ENCODE measurements around the gene TRMU.

Gene TRMU

GRCh38 chr22:46319319-46319718, 16.2 kb upstream of the TRMU start:
- peaks cover 82% of the 10 kb centered on the region for H3K36me3 ChIP-seq (ENCODE audit: insufficient read depth, insufficient read length, low read length)

GRCh38 chr22:46320166-46320710, 15.3 kb upstream of the TRMU start:
- TF ChIP-seq ZNF274 (IDR thresholded peaks at IDR 0.05; ENCODE audit: low read depth, low read length) (no peak), YY1 (IDR thresholded peaks at IDR 0.05; ENCODE audit: insufficient read depth, insufficient read length) (no peak)
- Histone ChIP-seq H3K9ac (ENCODE audit: insufficient read length, low read depth) (no peak overlapping the region), H3K27me3 (ENCODE audit: insufficient read depth, insufficient read length) (no peaks in the 10 kb centered on the region), H3K9me3 (ENCODE audit: insufficient read depth, low read length) (no peaks in the 10 kb centered on the region), H3K4me3 (ENCODE audit: insufficient read length, low read depth) (no peak overlapping the region), H3K36me3 (ENCODE audit: insufficient read depth, insufficient read length, low read length) (peaks cover 84% of the 10 kb centered on the region), H3K4me1 (ENCODE audit: insufficient read depth, insufficient read length) (no peaks in the 10 kb centered on the region)
- DNase-seq (ENCODE audit: low read depth, low spot score) = no peak

More at GRCh38 chr22:46319319-46319718, 16.2 kb upstream of the TRMU start:
- Histone ChIP-seq H3K4me3 (ENCODE audit: insufficient read length, low read depth) (no peak overlapping the region), H3K9me3 (ENCODE audit: insufficient read depth, low read length) (no peaks in the 10 kb centered on the region), H3K4me1 (ENCODE audit: insufficient read depth, insufficient read length) (no peaks in the 10 kb centered on the region), H3K9ac (ENCODE audit: insufficient read length, low read depth) (no peak overlapping the region), H3K27me3 (ENCODE audit: insufficient read depth, insufficient read length) (no peaks in the 10 kb centered on the region)
- DNase-seq (ENCODE audit: low read depth, low spot score) = no peak
- TF ChIP-seq SUZ12 (IDR thresholded peaks at IDR 0.05; ENCODE audit: extremely low read depth, insufficient read depth, insufficient read length) = no peak
- TF ChIP-seq ZNF274 (IDR thresholded peaks at IDR 0.05; ENCODE audit: low read depth, low read length) = no peak
- no peak for TF ChIP-seq YY1 (IDR thresholded peaks at IDR 0.05; ENCODE audit: insufficient read depth, insufficient read length)

- no peak overlapping the region for H3K9ac ChIP-seq (ENCODE audit: insufficient read length, low read depth)
- no peaks in the 10 kb centered on the region for H3K9me3 ChIP-seq (ENCODE audit: insufficient read depth, low read length)
- peaks cover 84% of the 10 kb centered on the region for H3K36me3 ChIP-seq (ENCODE audit: insufficient read depth, insufficient read length, low read length)
- no peak for DNase-seq (ENCODE audit: low read depth, low spot score)
- no peaks in the 10 kb centered on the region for H3K27me3 ChIP-seq (ENCODE audit: insufficient read depth, insufficient read length)
- H3K4me3 ChIP-seq (ENCODE audit: insufficient read length, low read depth) = no peak overlapping the region
- TF ChIP-seq YY1 (IDR thresholded peaks at IDR 0.05; ENCODE audit: insufficient read depth, insufficient read length) = no peak
- no peak for TF ChIP-seq SUZ12 (IDR thresholded peaks at IDR 0.05; ENCODE audit: extremely low read depth, insufficient read depth, insufficient read length)
- no peak for TF ChIP-seq ZNF274 (IDR thresholded peaks at IDR 0.05; ENCODE audit: low read depth, low read length)
- H3K4me1 ChIP-seq (ENCODE audit: insufficient read depth, insufficient read length) = no peaks in the 10 kb centered on the region
Observed at GRCh38 chr22:46320716-46321386, 14.7 kb upstream of the TRMU start.

- no peak for DNase-seq (ENCODE audit: low read depth, low spot score)
- no peaks in the 10 kb centered on the region for H3K27me3 ChIP-seq (ENCODE audit: insufficient read depth, insufficient read length)
- no peaks in the 10 kb centered on the region for H3K4me1 ChIP-seq (ENCODE audit: insufficient read depth, insufficient read length)
- H3K4me3 ChIP-seq (ENCODE audit: insufficient read length, low read depth) = no peak overlapping the region
- H3K9me3 ChIP-seq (ENCODE audit: insufficient read depth, low read length) = no peaks in the 10 kb centered on the region
- TF ChIP-seq ZNF274 (IDR thresholded peaks at IDR 0.05; ENCODE audit: low read depth, low read length) (no peak), SUZ12 (IDR thresholded peaks at IDR 0.05; ENCODE audit: extremely low read depth, insufficient read depth, insufficient read length) (no peak), YY1 (IDR thresholded peaks at IDR 0.05; ENCODE audit: insufficient read depth, insufficient read length) (no peak)
- H3K36me3 ChIP-seq (ENCODE audit: insufficient read depth, insufficient read length, low read length) = peaks cover 85% of the 10 kb centered on the region
- H3K9ac ChIP-seq (ENCODE audit: insufficient read length, low read depth) = no peak overlapping the region
Observed at GRCh38 chr22:46322711-46323110, 12.8 kb upstream of the TRMU start.

GRCh38 chr22:46323162-46323561, 12.4 kb upstream of the TRMU start:
- Histone ChIP-seq H3K9ac (ENCODE audit: insufficient read length, low read depth) (no peak overlapping the region), H3K36me3 (ENCODE audit: insufficient read depth, insufficient read length, low read length) (peaks cover 85% of the 10 kb centered on the region), H3K4me3 (ENCODE audit: insufficient read length, low read depth) (no peak overlapping the region), H3K27me3 (ENCODE audit: insufficient read depth, insufficient read length) (no peaks in the 10 kb centered on the region), H3K9me3 (ENCODE audit: insufficient read depth, low read length) (no peaks in the 10 kb centered on the region), H3K4me1 (ENCODE audit: insufficient read depth, insufficient read length) (no peaks in the 10 kb centered on the region)
- TF ChIP-seq YY1 (IDR thresholded peaks at IDR 0.05; ENCODE audit: insufficient read depth, insufficient read length) (no peak), ZNF274 (IDR thresholded peaks at IDR 0.05; ENCODE audit: low read depth, low read length) (no peak), SUZ12 (IDR thresholded peaks at IDR 0.05; ENCODE audit: extremely low read depth, insufficient read depth, insufficient read length) (no peak)
- no peak for DNase-seq (ENCODE audit: low read depth, low spot score)

- H3K4me1 ChIP-seq (ENCODE audit: insufficient read depth, insufficient read length) = no peaks in the 10 kb centered on the region
- H3K36me3 ChIP-seq (ENCODE audit: insufficient read depth, insufficient read length, low read length) = peaks cover 87% of the 10 kb centered on the region
- H3K9ac ChIP-seq (ENCODE audit: insufficient read length, low read depth) = no peak overlapping the region
- H3K4me3 ChIP-seq (ENCODE audit: insufficient read length, low read depth) = no peak overlapping the region
- H3K9me3 ChIP-seq (ENCODE audit: insufficient read depth, low read length) = no peaks in the 10 kb centered on the region
- DNase-seq (ENCODE audit: low read depth, low spot score) = no peak
- TF ChIP-seq ZNF274 (IDR thresholded peaks at IDR 0.05; ENCODE audit: low read depth, low read length) (no peak), YY1 (IDR thresholded peaks at IDR 0.05; ENCODE audit: insufficient read depth, insufficient read length) (no peak), SUZ12 (IDR thresholded peaks at IDR 0.05; ENCODE audit: extremely low read depth, insufficient read depth, insufficient read length) (no peak)
- H3K27me3 ChIP-seq (ENCODE audit: insufficient read depth, insufficient read length) = no peaks in the 10 kb centered on the region
Observed at GRCh38 chr22:46326066-46326680, 9.3 kb upstream of the TRMU start.

- peaks cover 94% of the 10 kb centered on the region for H3K36me3 ChIP-seq (ENCODE audit: insufficient read depth, insufficient read length, low read length)
- H3K9me3 ChIP-seq (ENCODE audit: insufficient read depth, low read length) = no peaks in the 10 kb centered on the region
- TF ChIP-seq ZNF274 (IDR thresholded peaks at IDR 0.05; ENCODE audit: low read depth, low read length) (no peak), SUZ12 (IDR thresholded peaks at IDR 0.05; ENCODE audit: extremely low read depth, insufficient read depth, insufficient read length) (no peak), YY1 (IDR thresholded peaks at IDR 0.05; ENCODE audit: insufficient read depth, insufficient read length) (no peak)
- no peak overlapping the region for H3K9ac ChIP-seq (ENCODE audit: insufficient read length, low read depth)
- no peak for DNase-seq (ENCODE audit: low read depth, low spot score)
- H3K27me3 ChIP-seq (ENCODE audit: insufficient read depth, insufficient read length) = no peaks in the 10 kb centered on the region
- no peak overlapping the region for H3K4me3 ChIP-seq (ENCODE audit: insufficient read length, low read depth)
- no peaks in the 10 kb centered on the region for H3K4me1 ChIP-seq (ENCODE audit: insufficient read depth, insufficient read length)
Observed at GRCh38 chr22:46327691-46328465, 7.6 kb upstream of the TRMU start.
